ENCODE measurements around the gene ACTG2.
"Not testable (repeated sequence)": the region's sequence is repeated elsewhere in the genome, so short reads cannot be mapped to it uniquely, and the experiment has no call there.

The ACTG2 gene

GRCh38 chr2:73877984-73878383 is 14.8 kb upstream of the ACTG2 start:
- not testable (repeated sequence) for H3K4me2 ChIP-seq (ENCODE audit: low read length); H3K23ac ChIP-seq (ENCODE audit: low read length); H3K4me1 ChIP-seq (ENCODE audit: control insufficient read depth in 1 of 2, insufficient read depth in 2 of 2, low read length in 2 of 2); H2AK5ac ChIP-seq (ENCODE audit: low read length); H4K12ac ChIP-seq (ENCODE audit: low read depth, low read length); H2BK120ac ChIP-seq (ENCODE audit: insufficient read depth, low read length, poor library complexity); H3K79me1 ChIP-seq (ENCODE audit: low read length); H2AFZ ChIP-seq (ENCODE audit: insufficient read depth, low read length, poor library complexity); DNase-seq; H3K4me3 ChIP-seq (ENCODE audit: low read depth, low read length); H3K18ac ChIP-seq (ENCODE audit: low read length); H3K27ac ChIP-seq (ENCODE audit: low read depth, low read length); H3K27me3 ChIP-seq (ENCODE audit: insufficient read depth, low read length); H3K79me2 ChIP-seq (ENCODE audit: control insufficient read depth, insufficient read depth, low read length, poor library complexity); H3K9me3 ChIP-seq (ENCODE audit: insufficient read depth, low read depth, low read length); H2BK12ac ChIP-seq (ENCODE audit: low read length); H3K14ac ChIP-seq (ENCODE audit: low read length); H3K36me3 ChIP-seq (ENCODE audit: control insufficient read depth in 1 of 2, insufficient read depth in 2 of 2, low read length in 2 of 2); H4K91ac ChIP-seq (ENCODE audit: low read depth, low read length); H3K9ac ChIP-seq (ENCODE audit: low read length); H4K8ac ChIP-seq (ENCODE audit: low read depth, low read length); H2BK5ac ChIP-seq (ENCODE audit: low read depth, low read length, poor library complexity); H3K4ac ChIP-seq (ENCODE audit: low read depth, low read length)
- no CpG with 5 or more reads among the region's 5 CpGs for WGBS (ENCODE audit: extremely low coverage, insufficient coverage, insufficient read length)

- no peak overlapping the region for H4K8ac ChIP-seq (ENCODE audit: low read depth, low read length)
- no peak overlapping the region for H2AK5ac ChIP-seq (ENCODE audit: low read length)
- H2BK120ac ChIP-seq (ENCODE audit: insufficient read depth, low read length, poor library complexity) = no peak overlapping the region
- no peak overlapping the region for H3K4me2 ChIP-seq (ENCODE audit: low read length)
- no peaks in the 10 kb centered on the region for H3K36me3 ChIP-seq (ENCODE audit: control insufficient read depth in 1 of 2, insufficient read depth in 2 of 2, low read length in 2 of 2)
- H3K27me3 ChIP-seq (ENCODE audit: insufficient read depth, low read length) = no peaks in the 10 kb centered on the region
- H4K12ac ChIP-seq (ENCODE audit: low read depth, low read length) = no peak overlapping the region
- H3K27ac ChIP-seq (ENCODE audit: low read depth, low read length) = no peak overlapping the region
- no peak overlapping the region for H2BK12ac ChIP-seq (ENCODE audit: low read length)
- no peak overlapping the region for H3K14ac ChIP-seq (ENCODE audit: low read length)
- no peaks in the 10 kb centered on the region for H3K9me3 ChIP-seq (ENCODE audit: insufficient read depth, low read depth, low read length)
- H3K4me3 ChIP-seq (ENCODE audit: low read depth, low read length) = no peak overlapping the region
- H4K91ac ChIP-seq (ENCODE audit: low read depth, low read length) = no peak overlapping the region
- H2BK5ac ChIP-seq (ENCODE audit: low read depth, low read length, poor library complexity) = no peak overlapping the region
- WGBS (ENCODE audit: extremely low coverage, insufficient coverage, insufficient read length) = no CpG with 5 or more reads among the region's 2 CpGs
- no peak overlapping the region for H3K4ac ChIP-seq (ENCODE audit: low read depth, low read length)
- no peak overlapping the region for H3K23ac ChIP-seq (ENCODE audit: low read length)
- H3K79me1 ChIP-seq (ENCODE audit: low read length) = no peaks in the 10 kb centered on the region
- no peak overlapping the region for H3K18ac ChIP-seq (ENCODE audit: low read length)
- no peak overlapping the region for H3K9ac ChIP-seq (ENCODE audit: low read length)
- no peaks in the 10 kb centered on the region for H3K4me1 ChIP-seq (ENCODE audit: control insufficient read depth in 1 of 2, insufficient read depth in 2 of 2, low read length in 2 of 2)
- H3K79me2 ChIP-seq (ENCODE audit: control insufficient read depth, insufficient read depth, low read length, poor library complexity) = no peaks in the 10 kb centered on the region
- no peak for DNase-seq
- H2AFZ ChIP-seq (ENCODE audit: insufficient read depth, low read length, poor library complexity) = no peak overlapping the region
These were observed 7.4 kb upstream of the ACTG2 start for GRCh38 chr2:73885406-73885805.

DNA sequence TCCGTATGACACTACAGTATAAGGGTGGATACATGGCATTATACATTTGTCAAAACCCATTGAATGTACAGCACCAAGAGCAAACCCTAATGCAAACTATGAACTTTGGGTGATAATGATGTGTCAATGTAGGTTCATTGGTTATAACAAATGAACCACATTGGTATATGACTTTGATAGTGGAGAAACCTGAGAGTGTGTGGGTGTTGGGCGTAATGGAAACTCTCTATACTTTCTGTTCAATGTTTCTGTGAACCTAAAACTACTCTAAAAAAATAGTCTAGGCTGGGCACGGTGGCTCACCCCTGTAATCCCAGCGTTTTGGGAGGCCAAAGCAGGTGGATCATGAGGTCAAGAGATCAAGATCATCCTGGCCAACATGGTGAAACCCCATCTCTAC is 6.5 kb upstream of the ACTG2 start:
- no CpG with 5 or more reads among the region's 4 CpGs for WGBS (ENCODE audit: extremely low coverage, insufficient coverage, insufficient read length)
- Histone ChIP-seq H3K4me2 (ENCODE audit: low read length) (no peak overlapping the region), H2BK12ac (ENCODE audit: low read length) (no peak overlapping the region), H3K9ac (ENCODE audit: low read length) (no peak overlapping the region), H3K4me3 (ENCODE audit: low read depth, low read length) (no peak overlapping the region), H4K8ac (ENCODE audit: low read depth, low read length) (no peak overlapping the region), H2BK5ac (ENCODE audit: low read depth, low read length, poor library complexity) (no peak overlapping the region), H3K14ac (ENCODE audit: low read length) (no peak overlapping the region), H3K23ac (ENCODE audit: low read length) (no peak overlapping the region), H3K36me3 (ENCODE audit: control insufficient read depth in 1 of 2, insufficient read depth in 2 of 2, low read length in 2 of 2) (no peaks in the 10 kb centered on the region), H2AK5ac (ENCODE audit: low read length) (no peak overlapping the region), H3K79me1 (ENCODE audit: low read length) (no peaks in the 10 kb centered on the region), H3K9me3 (ENCODE audit: insufficient read depth, low read depth, low read length) (no peaks in the 10 kb centered on the region), H2AFZ (ENCODE audit: insufficient read depth, low read length, poor library complexity) (no peak overlapping the region), H2BK120ac (ENCODE audit: insufficient read depth, low read length, poor library complexity) (no peak overlapping the region), H3K18ac (ENCODE audit: low read length) (no peak overlapping the region), H3K27me3 (ENCODE audit: insufficient read depth, low read length) (no peaks in the 10 kb centered on the region), H4K91ac (ENCODE audit: low read depth, low read length) (no peak overlapping the region), H3K79me2 (ENCODE audit: control insufficient read depth, insufficient read depth, low read length, poor library complexity) (no peaks in the 10 kb centered on the region), H3K4ac (ENCODE audit: low read depth, low read length) (no peak overlapping the region), H3K4me1 (ENCODE audit: control insufficient read depth in 1 of 2, insufficient read depth in 2 of 2, low read length in 2 of 2) (no peaks in the 10 kb centered on the region), H3K27ac (ENCODE audit: low read depth, low read length) (no peak overlapping the region), H4K12ac (ENCODE audit: low read depth, low read length) (no peak overlapping the region)
- DNase-seq = no peak

DNA sequence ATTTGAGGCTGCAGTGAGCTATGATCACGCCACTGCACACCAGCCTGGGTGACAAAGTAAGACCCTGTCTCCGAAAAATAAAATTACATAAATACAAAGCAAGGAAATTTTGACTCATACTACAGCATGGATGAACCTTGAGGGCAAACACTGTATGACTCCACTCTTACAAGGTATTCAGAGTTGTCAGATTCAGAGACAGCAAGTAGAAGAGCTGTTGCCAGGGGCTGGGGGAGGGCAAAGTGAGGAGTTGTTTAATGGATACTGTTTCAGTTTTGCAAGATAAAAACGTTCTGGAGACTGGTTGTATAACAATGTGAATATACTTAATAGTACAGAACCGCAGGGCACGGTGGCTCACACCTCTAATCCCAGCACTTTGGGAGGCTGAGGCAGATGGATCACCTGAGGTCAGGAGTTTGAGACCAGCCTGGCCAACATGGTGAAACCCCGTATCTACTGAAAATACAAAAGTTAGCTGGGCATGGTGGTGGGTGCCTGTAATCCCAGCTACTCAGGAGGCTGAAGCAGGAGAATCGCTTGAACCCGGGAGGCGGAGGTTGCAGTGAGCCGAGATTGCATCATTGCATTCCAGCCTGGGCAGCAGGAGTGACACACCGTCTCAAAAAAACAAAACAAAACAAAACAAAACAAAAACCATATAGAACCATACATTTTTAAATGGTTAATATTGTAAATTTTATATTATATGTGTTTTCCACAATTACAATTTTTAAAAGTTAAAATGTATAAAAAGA is 5.0 kb upstream of the ACTG2 start:
- H4K12ac ChIP-seq (ENCODE audit: low read depth, low read length); H3K36me3 ChIP-seq (ENCODE audit: control insufficient read depth in 1 of 2, insufficient read depth in 2 of 2, low read length in 2 of 2); H4K8ac ChIP-seq (ENCODE audit: low read depth, low read length); H3K27ac ChIP-seq (ENCODE audit: low read depth, low read length); H3K9ac ChIP-seq (ENCODE audit: low read length); H2AFZ ChIP-seq (ENCODE audit: insufficient read depth, low read length, poor library complexity); H3K4me3 ChIP-seq (ENCODE audit: low read depth, low read length); H3K79me1 ChIP-seq (ENCODE audit: low read length); H3K79me2 ChIP-seq (ENCODE audit: control insufficient read depth, insufficient read depth, low read length, poor library complexity); H3K4me1 ChIP-seq (ENCODE audit: control insufficient read depth in 1 of 2, insufficient read depth in 2 of 2, low read length in 2 of 2); H2BK5ac ChIP-seq (ENCODE audit: low read depth, low read length, poor library complexity); H3K4me2 ChIP-seq (ENCODE audit: low read length); H4K91ac ChIP-seq (ENCODE audit: low read depth, low read length); H3K18ac ChIP-seq (ENCODE audit: low read length); H3K9me3 ChIP-seq (ENCODE audit: insufficient read depth, low read depth, low read length); H2AK5ac ChIP-seq (ENCODE audit: low read length); H3K4ac ChIP-seq (ENCODE audit: low read depth, low read length); H3K27me3 ChIP-seq (ENCODE audit: insufficient read depth, low read length); H2BK12ac ChIP-seq (ENCODE audit: low read length); H3K23ac ChIP-seq (ENCODE audit: low read length); H2BK120ac ChIP-seq (ENCODE audit: insufficient read depth, low read length, poor library complexity); H3K14ac ChIP-seq (ENCODE audit: low read length): not testable (repeated sequence)
- peak; percentile 51 to 76 for DNase-seq
- no CpG with 5 or more reads among the region's 11 CpGs for WGBS (ENCODE audit: extremely low coverage, insufficient coverage, insufficient read length)

All from trophoblast cell (in vitro differentiated cells and primary cell).